ENCODE measurements around the gene EHBP1.

EHBP1 gene

DNA sequence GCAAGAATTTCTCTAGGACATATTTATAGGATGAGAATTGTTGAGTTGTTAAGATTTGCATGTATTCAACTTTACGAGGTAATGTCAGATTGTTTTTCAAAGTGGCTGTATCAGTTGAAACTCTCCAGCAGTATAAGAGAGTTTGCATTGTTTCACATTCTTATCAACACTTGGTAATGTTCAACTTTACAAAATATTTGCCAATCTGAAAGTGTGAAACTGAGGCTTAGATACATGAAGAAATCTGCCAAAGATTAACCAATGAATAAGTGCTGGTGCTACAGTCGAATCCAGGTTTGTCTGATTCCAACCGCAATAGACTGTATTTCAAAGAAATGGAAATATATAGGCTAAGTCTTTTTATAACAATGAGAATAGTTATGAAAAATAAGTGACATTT is 117.0 kb downstream of the EHBP1 start:
- DNase-seq (ENCODE audit: low read depth), result no peak
- TF ChIP-seq, protein P1, sequence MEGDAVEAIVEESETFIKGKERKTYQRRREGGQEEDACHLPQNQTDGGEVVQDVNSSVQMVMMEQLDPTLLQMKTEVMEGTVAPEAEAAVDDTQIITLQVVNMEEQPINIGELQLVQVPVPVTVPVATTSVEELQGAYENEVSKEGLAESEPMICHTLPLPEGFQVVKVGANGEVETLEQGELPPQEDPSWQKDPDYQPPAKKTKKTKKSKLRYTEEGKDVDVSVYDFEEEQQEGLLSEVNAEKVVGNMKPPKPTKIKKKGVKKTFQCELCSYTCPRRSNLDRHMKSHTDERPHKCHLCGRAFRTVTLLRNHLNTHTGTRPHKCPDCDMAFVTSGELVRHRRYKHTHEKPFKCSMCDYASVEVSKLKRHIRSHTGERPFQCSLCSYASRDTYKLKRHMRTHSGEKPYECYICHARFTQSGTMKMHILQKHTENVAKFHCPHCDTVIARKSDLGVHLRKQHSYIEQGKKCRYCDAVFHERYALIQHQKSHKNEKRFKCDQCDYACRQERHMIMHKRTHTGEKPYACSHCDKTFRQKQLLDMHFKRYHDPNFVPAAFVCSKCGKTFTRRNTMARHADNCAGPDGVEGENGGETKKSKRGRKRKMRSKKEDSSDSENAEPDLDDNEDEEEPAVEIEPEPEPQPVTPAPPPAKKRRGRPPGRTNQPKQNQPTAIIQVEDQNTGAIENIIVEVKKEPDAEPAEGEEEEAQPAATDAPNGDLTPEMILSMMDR (IDR thresholded peaks at IDR 0.05; ENCODE audit: insufficient read depth, low read depth, low read length, missing control alignments), result no peak
- H3K4me3 ChIP-seq (ENCODE audit: low read length), result no peak overlapping the region

- DNase-seq (ENCODE audit: low read depth), result no peak
- no peak overlapping the region for H3K4me3 ChIP-seq (ENCODE audit: low read length)
- TF ChIP-seq, protein P1 (IDR thresholded peaks at IDR 0.05; ENCODE audit: insufficient read depth, low read depth, low read length, missing control alignments), result no peak
Observed at GRCh38 chr2:62824388-62824787, 118.9 kb downstream of the EHBP1 start.

- no peak for DNase-seq (ENCODE audit: low read depth)
- H3K4me3 ChIP-seq (ENCODE audit: low read length), result no peak overlapping the region
- TF ChIP-seq, protein P1 (IDR thresholded peaks at IDR 0.05; ENCODE audit: insufficient read depth, low read depth, low read length, missing control alignments), result no peak
Observed at GRCh38 chr2:62826141-62826540, 120.6 kb downstream of the EHBP1 start.

DNA sequence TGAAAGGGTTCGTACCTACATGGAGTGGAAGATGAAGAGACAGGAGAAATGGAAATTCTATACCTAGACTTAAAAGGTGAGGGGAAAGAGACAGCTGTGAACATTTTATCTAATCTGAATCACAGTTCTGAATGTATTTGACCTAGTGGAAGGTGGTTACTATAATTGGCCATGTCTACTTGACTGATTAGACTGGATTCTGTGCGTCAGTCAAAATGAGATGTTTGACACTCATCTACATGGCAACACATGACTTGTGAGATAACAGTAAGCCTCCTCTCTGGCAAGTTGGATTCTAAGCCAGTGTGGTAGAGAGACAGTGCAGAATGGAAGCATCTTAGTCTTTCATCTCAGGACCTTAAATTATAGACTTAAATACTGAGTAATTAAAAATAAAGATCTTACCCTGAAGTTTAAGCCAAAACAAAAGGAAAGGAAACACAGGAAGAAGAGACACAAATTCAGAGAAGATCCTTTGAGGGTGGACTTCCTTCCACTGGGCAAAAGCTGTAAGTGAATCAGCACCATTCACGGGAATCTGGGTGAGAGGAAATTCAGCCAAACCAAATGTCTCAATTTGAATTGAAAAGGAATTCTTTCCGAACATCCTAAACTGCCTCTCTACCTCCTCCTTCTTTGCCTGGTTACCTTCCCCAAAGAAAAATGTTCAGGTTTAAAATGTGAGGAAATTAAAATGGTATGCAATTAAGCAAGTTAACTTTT is 121.6 kb downstream of the EHBP1 start:
- TF ChIP-seq, protein P1 (IDR thresholded peaks at IDR 0.05; ENCODE audit: insufficient read depth, low read depth, low read length, missing control alignments), result no peak
- DNase-seq (ENCODE audit: low read depth), result no peak
- no peak overlapping the region for H3K4me3 ChIP-seq (ENCODE audit: low read length)

- no peak overlapping the region for H3K4me3 ChIP-seq (ENCODE audit: low read length)
- TF ChIP-seq, protein P1 (IDR thresholded peaks at IDR 0.05; ENCODE audit: insufficient read depth, low read depth, low read length, missing control alignments), result no peak
- no peak for DNase-seq (ENCODE audit: low read depth)
Observed at GRCh38 chr2:62831729-62832128, 126.2 kb downstream of the EHBP1 start.

DNA sequence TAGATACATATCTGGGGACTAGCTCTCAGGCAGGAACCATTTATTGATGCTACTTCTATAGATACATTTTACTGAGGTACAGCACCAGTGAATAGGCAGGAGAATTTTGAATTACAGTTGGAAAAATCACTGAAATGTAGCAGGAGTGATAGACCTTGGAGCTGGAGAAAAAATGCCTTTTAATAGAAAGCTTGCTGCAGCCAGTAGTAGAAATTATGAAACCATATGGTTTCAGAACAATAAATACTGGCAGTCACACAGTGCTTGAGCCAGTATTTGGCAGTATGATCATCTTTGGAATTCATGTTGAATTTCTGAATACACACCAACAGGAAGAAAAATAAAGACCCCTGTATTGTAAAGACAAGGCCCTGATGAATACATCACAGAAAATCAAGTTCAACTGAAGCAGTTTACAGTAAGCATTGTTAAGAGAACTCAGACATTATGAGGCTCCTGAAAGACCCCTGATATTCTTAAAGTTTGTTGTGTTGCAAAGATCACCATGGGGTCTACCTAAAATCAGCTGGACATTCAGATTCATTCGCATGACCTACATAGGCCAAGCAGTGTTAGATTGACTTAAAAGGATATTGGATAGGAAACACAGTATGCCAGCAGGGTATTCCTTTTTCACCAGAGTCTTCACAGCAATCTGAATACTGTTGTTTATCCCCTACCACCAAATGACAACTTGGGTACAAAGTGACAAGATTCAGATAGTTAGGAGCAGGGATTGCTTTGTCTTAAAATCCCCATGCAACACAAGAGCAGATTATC is 139.0 kb downstream of the EHBP1 start:
- TF ChIP-seq, protein P1 (IDR thresholded peaks at IDR 0.05; ENCODE audit: insufficient read depth, low read depth, low read length, missing control alignments), result no peak
- DNase-seq (ENCODE audit: low read depth), result no peak

More for the DNA sequence above, 139.0 kb downstream of the EHBP1 start:
- no peak overlapping the region for H3K4me3 ChIP-seq (ENCODE audit: low read length)
